ENCODE measurements around the gene TBCB.

Gene TBCB

DNA sequence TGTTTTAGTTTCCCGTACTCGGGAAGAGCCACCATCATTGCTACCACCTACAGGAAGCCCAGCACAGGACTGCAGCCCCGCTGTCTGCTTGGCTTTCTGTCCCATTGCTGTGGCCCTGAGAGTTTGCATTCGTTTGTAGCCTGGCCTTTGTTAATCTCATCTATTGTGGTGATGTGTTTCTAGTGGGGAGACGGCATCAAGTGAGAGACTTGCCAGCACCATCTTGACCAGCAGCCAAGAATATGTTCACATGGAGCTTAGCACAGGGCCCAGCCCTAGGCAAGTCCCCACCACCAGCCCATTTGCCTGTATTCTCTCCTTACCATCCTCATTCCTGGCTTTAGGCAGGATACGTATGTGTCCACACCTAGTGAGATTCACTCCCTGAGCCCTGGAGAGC lies 21.6 kb upstream of the TBCB start:
- Histone ChIP-seq H3K4me2 (ENCODE audit: low read length) (no peak overlapping the region), H3K79me2 (ENCODE audit: insufficient read depth, low read length) (no peaks in the 10 kb centered on the region), H3K4me1 (ENCODE audit: insufficient read depth, low read length, severe bottlenecking) (no peaks in the 10 kb centered on the region), H3K27ac (ENCODE audit: low read depth, low read length, poor library complexity, severe bottlenecking) (no peak overlapping the region), H3K9ac (ENCODE audit: low read length) (no peak overlapping the region), H3K9me2 (ENCODE audit: low read depth, low read length) (no peaks in the 10 kb centered on the region), H3K36me3 (ENCODE audit: insufficient read depth, low read length) (peaks cover 90% of the 10 kb centered on the region), H2AFZ (ENCODE audit: low read length) (no peak overlapping the region), H3F3A (ENCODE audit: insufficient read depth, low read length) (no peaks in the 10 kb centered on the region), H3K4me3 (ENCODE audit: low read depth, low read length, poor library complexity, severe bottlenecking) (no peak overlapping the region), H3K9me3 (ENCODE audit: low read length) (no peaks in the 10 kb centered on the region), H4K20me1 (ENCODE audit: insufficient read depth, low read length) (no peaks in the 10 kb centered on the region), H3K27me3 (ENCODE audit: insufficient read depth, low read length) (no peaks in the 10 kb centered on the region)
- no peak for TF ChIP-seq EZH2 (IDR thresholded peaks at IDR 0.05; ENCODE audit: borderline replicate concordance, low read length)
- TF ChIP-seq, protein P1, sequence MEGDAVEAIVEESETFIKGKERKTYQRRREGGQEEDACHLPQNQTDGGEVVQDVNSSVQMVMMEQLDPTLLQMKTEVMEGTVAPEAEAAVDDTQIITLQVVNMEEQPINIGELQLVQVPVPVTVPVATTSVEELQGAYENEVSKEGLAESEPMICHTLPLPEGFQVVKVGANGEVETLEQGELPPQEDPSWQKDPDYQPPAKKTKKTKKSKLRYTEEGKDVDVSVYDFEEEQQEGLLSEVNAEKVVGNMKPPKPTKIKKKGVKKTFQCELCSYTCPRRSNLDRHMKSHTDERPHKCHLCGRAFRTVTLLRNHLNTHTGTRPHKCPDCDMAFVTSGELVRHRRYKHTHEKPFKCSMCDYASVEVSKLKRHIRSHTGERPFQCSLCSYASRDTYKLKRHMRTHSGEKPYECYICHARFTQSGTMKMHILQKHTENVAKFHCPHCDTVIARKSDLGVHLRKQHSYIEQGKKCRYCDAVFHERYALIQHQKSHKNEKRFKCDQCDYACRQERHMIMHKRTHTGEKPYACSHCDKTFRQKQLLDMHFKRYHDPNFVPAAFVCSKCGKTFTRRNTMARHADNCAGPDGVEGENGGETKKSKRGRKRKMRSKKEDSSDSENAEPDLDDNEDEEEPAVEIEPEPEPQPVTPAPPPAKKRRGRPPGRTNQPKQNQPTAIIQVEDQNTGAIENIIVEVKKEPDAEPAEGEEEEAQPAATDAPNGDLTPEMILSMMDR (IDR thresholded peaks at IDR 0.05; ENCODE audit: low read length), result no peak

GRCh38 chr19:36097036-36097435 lies 18.2 kb upstream of the TBCB start:
- Histone ChIP-seq H3K79me2 (ENCODE audit: insufficient read depth, low read length) (no peaks in the 10 kb centered on the region), H3K27me3 (ENCODE audit: insufficient read depth, low read length) (no peaks in the 10 kb centered on the region), H3K4me3 (ENCODE audit: low read depth, low read length, poor library complexity, severe bottlenecking) (no peak overlapping the region), H3K9ac (ENCODE audit: low read length) (no peak overlapping the region), H4K20me1 (ENCODE audit: insufficient read depth, low read length) (no peaks in the 10 kb centered on the region), H3K4me2 (ENCODE audit: low read length) (no peak overlapping the region), H3K4me1 (ENCODE audit: insufficient read depth, low read length, severe bottlenecking) (no peaks in the 10 kb centered on the region), H3K36me3 (ENCODE audit: insufficient read depth, low read length) (peaks cover 85% of the 10 kb centered on the region), H3K9me3 (ENCODE audit: low read length) (no peaks in the 10 kb centered on the region), H3K27ac (ENCODE audit: low read depth, low read length, poor library complexity, severe bottlenecking) (no peak overlapping the region), H3F3A (ENCODE audit: insufficient read depth, low read length) (no peaks in the 10 kb centered on the region), H3K9me2 (ENCODE audit: low read depth, low read length) (no peaks in the 10 kb centered on the region), H2AFZ (ENCODE audit: low read length) (no peak overlapping the region)
- TF ChIP-seq EZH2 (IDR thresholded peaks at IDR 0.05; ENCODE audit: borderline replicate concordance, low read length), result no peak
- TF ChIP-seq, protein P1 (IDR thresholded peaks at IDR 0.05; ENCODE audit: low read length), result no peak

DNA sequence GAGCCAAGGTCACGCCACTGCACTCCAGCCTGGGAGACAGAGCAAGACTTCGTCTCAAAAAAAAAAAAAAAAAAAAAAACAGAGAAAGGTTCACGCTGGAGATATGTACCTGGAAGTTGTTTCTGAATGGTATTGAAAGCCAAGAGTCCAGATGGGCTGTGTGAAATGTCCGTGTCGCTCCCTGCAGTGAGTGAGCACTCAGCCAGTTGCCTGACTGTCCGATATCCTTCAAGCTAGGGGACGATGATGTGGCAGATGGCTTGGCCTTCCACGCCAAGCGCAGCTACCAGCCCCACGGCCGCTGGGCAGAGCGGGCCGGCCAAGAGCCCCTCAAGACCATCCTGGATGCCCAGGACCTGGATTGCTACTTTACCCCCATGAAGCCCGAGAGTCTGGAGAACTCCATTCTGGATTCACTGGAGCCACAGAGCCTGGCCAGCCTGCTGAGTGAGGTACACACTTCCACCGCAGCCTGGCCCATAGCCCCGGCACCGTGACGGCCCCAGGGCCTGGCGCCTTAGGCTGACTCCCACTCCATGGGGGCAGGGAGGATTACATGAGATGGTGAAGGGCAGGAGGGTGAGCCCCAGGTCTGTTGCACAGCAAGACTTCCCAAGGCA lies 16.0 kb upstream of the TBCB start:
- H3K9me2 ChIP-seq (ENCODE audit: low read depth, low read length), result no peaks in the 10 kb centered on the region
- no peaks in the 10 kb centered on the region for H4K20me1 ChIP-seq (ENCODE audit: insufficient read depth, low read length)
- no peak for TF ChIP-seq EZH2 (IDR thresholded peaks at IDR 0.05; ENCODE audit: borderline replicate concordance, low read length)
- TF ChIP-seq, protein P1 (IDR thresholded peaks at IDR 0.05; ENCODE audit: low read length), result no peak
- H3K9ac ChIP-seq (ENCODE audit: low read length), result no peak overlapping the region
- H3K4me3 ChIP-seq (ENCODE audit: low read depth, low read length, poor library complexity, severe bottlenecking), result no peak overlapping the region
- peaks cover 85% of the 10 kb centered on the region for H3K36me3 ChIP-seq (ENCODE audit: insufficient read depth, low read length)
- H3K27me3 ChIP-seq (ENCODE audit: insufficient read depth, low read length), result no peaks in the 10 kb centered on the region
- H3K4me1 ChIP-seq (ENCODE audit: insufficient read depth, low read length, severe bottlenecking), result no peaks in the 10 kb centered on the region
- H3K4me2 ChIP-seq (ENCODE audit: low read length), result no peak overlapping the region
- H2AFZ ChIP-seq (ENCODE audit: low read length), result no peak overlapping the region
- H3F3A ChIP-seq (ENCODE audit: insufficient read depth, low read length), result no peaks in the 10 kb centered on the region
- H3K9me3 ChIP-seq (ENCODE audit: low read length), result no peaks in the 10 kb centered on the region
- no peaks in the 10 kb centered on the region for H3K79me2 ChIP-seq (ENCODE audit: insufficient read depth, low read length)
- no peak overlapping the region for H3K27ac ChIP-seq (ENCODE audit: low read depth, low read length, poor library complexity, severe bottlenecking)
